Breast epithelium (tissue), 4 donors: ENCODE data around the gene RBBP8. TPM values are rescaled to one million over a fixed set of nuclear protein-coding genes. Genes with fewer than 3 reads are reported as not detected.

Source experiments
- DNase-seq, 2 donors: peaks; one replicate each; pipeline ENCODE4 v3.0.0-alpha.2; 2019; ENCODE audit warnings: low spot score in 2 of 2
- H3K27ac ChIP-seq, 2 donors: fragments of 200-600 bp; sonication (generic) in 1 of 2; one replicate each; pipeline ENCODE4 v1.5.1; 2016 to 2019; ENCODE audit warnings: mild to moderate bottlenecking in 1 of 2
- H3K27me3 ChIP-seq, 2 donors: fragments of 200-600 bp; sonication (generic) in 1 of 2; one replicate each; pipeline versions ENCODE4 v1.5.1 to v1.6.0; 2017 to 2019; ENCODE audit warnings: control low read depth in 1 of 2, mild to moderate bottlenecking in 1 of 2
- H3K36me3 ChIP-seq: fragments of 200-600 bp; one replicate; pipeline ENCODE4 v1.5.1; 2019
- H3K4me1 ChIP-seq, 2 donors: fragments of 200-600 bp; sonication (generic); one replicate each; pipeline ENCODE4 v1.5.1; 2016 to 2019; ENCODE audit warnings: control low read depth in 1 of 2
- H3K4me3 ChIP-seq, 3 donors: fragments of 200-600 bp; sonication (generic); 1 replicate in 2 of 3; 2 replicates in 1 of 3; pipeline ENCODE4 v1.5.1; 2016 to 2019; ENCODE audit warnings: mild to moderate bottlenecking in 3 of 3, moderate library complexity in 2 of 3
- H3K9me3 ChIP-seq, 2 donors: fragments of 200-600 bp; sonication (generic) in 1 of 2; one replicate each; pipeline ENCODE4 v1.5.1; 2016 to 2019; ENCODE audit warnings: control low read depth in 1 of 2
- CTCF ChIP-seq, 3 donors: fragments of 450-650 bp; IDR thresholded peaks; one replicate each; pipeline ENCODE4 v1.5.1; 2016 to 2017; ENCODE audit warnings: antibody characterized with exemption in 3 of 3, mild to moderate bottlenecking in 3 of 3, moderate library complexity in 3 of 3
- POLR2A ChIP-seq: fragments of 450-650 bp; IDR thresholded peaks from one replicate; pipeline ENCODE4 v1.6.1; 2016; ENCODE audit warnings: antibody characterized with exemption, mild to moderate bottlenecking, moderate library complexity
- POLR2AphosphoS5 ChIP-seq, 3 donors: sonication (generic); formaldehyde crosslinking; IDR thresholded peaks; one replicate each; pipeline ENCODE4 v1.6.1; 2017; ENCODE audit warnings: antibody characterized with exemption in 3 of 3
- intact Hi-C: fragments of 100-400 bp; cut with DNase I; formaldehyde crosslinking; loops from one replicate; pipeline ENCODE4 v1.15.1; 2023; ENCODE audit warnings: low total_unique reads
- total RNA-seq, 3 donors: library from RNA; depleted of rRNA; stranded (reverse); fragments of >200 nt; gene quantifications; one replicate each; pipeline ENCODE4 v1.1.0, GENCODE V29; 2016

The RBBP8 gene
- total RNA-seq, 3 donors from 2014 or later: 19.4 to 117 (median 76.4) TPM

DNA sequence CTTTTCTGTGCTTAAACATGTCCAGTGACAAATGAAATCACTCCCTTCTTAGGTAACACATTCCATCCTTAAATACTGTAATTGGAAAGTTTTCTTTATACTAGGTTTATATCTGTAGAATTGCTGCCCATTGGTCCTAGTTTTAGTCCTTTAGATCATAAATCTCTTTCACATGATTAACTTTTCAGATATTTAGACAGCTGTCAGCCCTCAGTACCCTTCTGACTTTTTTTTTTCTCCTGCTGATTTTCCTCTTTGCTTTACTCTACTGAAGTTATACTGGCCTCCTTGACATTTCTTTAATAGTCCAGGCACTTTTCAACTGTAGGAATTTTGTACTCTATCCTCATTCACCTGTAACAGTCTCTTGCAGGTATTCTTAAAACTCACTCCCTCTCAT, 28.9 kb downstream of the RBBP8 start:
- H3K4me3 ChIP-seq: no peak overlapping the region
- DNase-seq: no peak
- peak overlapping the region in 1 of 2 donors; percentile 6 for H3K27ac ChIP-seq
- no peaks in the 10 kb centered on the region for H3K9me3 ChIP-seq
- TF ChIP-seq POLR2A (no peak), CTCF (IDR thresholded peaks at IDR 0.05) (no peak), POLR2AphosphoS5 (IDR thresholded peaks at IDR 0.05) (no peak)
- no peaks in the 10 kb centered on the region for H3K27me3 ChIP-seq
- no peaks in the 10 kb centered on the region for H3K36me3 ChIP-seq
- intact Hi-C loops: no loop called here
- no peaks in the 10 kb centered on the region for H3K4me1 ChIP-seq

- Histone ChIP-seq H3K4me3 (no peak overlapping the region), H3K9me3 (no peaks in the 10 kb centered on the region), H3K27me3 (no peaks in the 10 kb centered on the region), H3K27ac (no peak overlapping the region), H3K36me3 (no peaks in the 10 kb centered on the region), H3K4me1 (no peaks in the 10 kb centered on the region)
- DNase-seq: no peak
- TF ChIP-seq POLR2AphosphoS5 (IDR thresholded peaks at IDR 0.05): no peak
- TF ChIP-seq CTCF (IDR thresholded peaks at IDR 0.05): no peak
- TF ChIP-seq POLR2A: no peak
- intact Hi-C loops: no loop called here
Observed at GRCh38 chr18:22964116-22964515, 31.0 kb downstream of the RBBP8 start.

DNA sequence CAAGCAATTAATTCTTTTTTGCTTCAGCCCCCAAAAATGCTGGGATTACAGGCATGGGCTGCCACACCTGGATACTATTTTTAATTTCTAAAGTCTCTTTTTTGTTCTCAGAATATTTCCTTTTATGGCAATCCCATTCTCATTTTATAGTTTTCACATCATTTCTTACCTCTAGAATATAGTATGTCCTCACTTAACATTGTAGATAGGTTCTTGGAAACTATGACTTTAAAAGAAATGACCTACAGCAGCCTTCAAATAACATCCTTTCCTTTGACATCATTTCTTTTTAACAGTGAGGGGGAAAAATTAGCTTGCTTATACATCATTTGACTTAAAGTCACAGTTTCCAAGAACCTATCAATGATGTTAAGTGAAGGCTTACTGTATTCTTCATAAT, 31.6 kb downstream of the RBBP8 start:
- intact Hi-C loops: no loop called here
- H3K36me3 ChIP-seq: no peaks in the 10 kb centered on the region
- H3K9me3 ChIP-seq: no peaks in the 10 kb centered on the region
- H3K27ac ChIP-seq: no peak overlapping the region
- TF ChIP-seq CTCF (IDR thresholded peaks at IDR 0.05): no peak
- TF ChIP-seq POLR2A: no peak
- no peak for TF ChIP-seq POLR2AphosphoS5 (IDR thresholded peaks at IDR 0.05)
- no peak for DNase-seq
- no peak overlapping the region for H3K4me3 ChIP-seq
- no peaks in the 10 kb centered on the region for H3K27me3 ChIP-seq
- no peaks in the 10 kb centered on the region for H3K4me1 ChIP-seq

GRCh38 chr18:22971038-22971437, 37.9 kb downstream of the RBBP8 start:
- no peaks in the 10 kb centered on the region for H3K9me3 ChIP-seq
- H3K4me1 ChIP-seq: no peaks in the 10 kb centered on the region
- no peaks in the 10 kb centered on the region for H3K36me3 ChIP-seq
- TF ChIP-seq POLR2A (no peak), CTCF (IDR thresholded peaks at IDR 0.05) (no peak), POLR2AphosphoS5 (IDR thresholded peaks at IDR 0.05) (no peak)
- DNase-seq: no peak
- peak overlapping the region in 1 of 2 donors; percentile 62 for H3K27ac ChIP-seq
- H3K4me3 ChIP-seq: no peak overlapping the region
- no peaks in the 10 kb centered on the region for H3K27me3 ChIP-seq
- intact Hi-C loops: no loop called here

DNA sequence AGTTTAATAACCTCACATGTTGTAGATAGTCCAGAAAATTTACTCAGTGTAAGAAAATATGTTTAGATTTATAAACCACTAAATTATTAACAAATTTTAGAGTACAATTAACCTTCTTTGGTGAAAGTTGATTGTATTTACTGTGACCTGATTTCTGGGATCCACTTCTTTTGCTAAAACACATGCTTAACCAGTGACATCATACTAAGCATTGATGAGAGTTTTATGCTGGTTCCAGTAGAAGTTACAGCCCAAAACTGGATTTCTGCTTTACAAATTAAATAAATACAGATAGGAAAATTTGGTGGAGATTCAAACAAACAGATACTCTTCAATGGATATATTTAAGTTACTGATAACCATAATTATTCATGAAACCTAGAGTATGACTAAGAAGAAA, 40.9 kb downstream of the RBBP8 start:
- H3K27ac ChIP-seq: peak overlapping the region; percentile 24 to 46
- no peaks in the 10 kb centered on the region for H3K36me3 ChIP-seq
- no peak overlapping the region for H3K4me3 ChIP-seq
- intact Hi-C loops: no loop called here
- no peaks in the 10 kb centered on the region for H3K4me1 ChIP-seq
- TF ChIP-seq POLR2A (no peak), CTCF (IDR thresholded peaks at IDR 0.05) (no peak), POLR2AphosphoS5 (IDR thresholded peaks at IDR 0.05) (no peak)
- DNase-seq: no peak
- no peaks in the 10 kb centered on the region for H3K9me3 ChIP-seq
- H3K27me3 ChIP-seq: no peaks in the 10 kb centered on the region
